COR-L47 (cell line): ENCODE data around the gene THY1.
A peak's percentile ranks its signal among the peaks of the same experiment; 100 is the strongest.

Source experiments
- DNase-seq: peaks from one replicate; lab custom pipeline; 2025; lab: John Stamatoyannopoulos, UW

THY1 gene

GRCh38 chr11:119370486-119371046, 52.4 kb downstream of the THY1 start:
- DNase-seq, result no peak

- DNase-seq, result no peak
Observed at GRCh38 chr11:119369132-119369925, 53.6 kb downstream of the THY1 start.

DNA sequence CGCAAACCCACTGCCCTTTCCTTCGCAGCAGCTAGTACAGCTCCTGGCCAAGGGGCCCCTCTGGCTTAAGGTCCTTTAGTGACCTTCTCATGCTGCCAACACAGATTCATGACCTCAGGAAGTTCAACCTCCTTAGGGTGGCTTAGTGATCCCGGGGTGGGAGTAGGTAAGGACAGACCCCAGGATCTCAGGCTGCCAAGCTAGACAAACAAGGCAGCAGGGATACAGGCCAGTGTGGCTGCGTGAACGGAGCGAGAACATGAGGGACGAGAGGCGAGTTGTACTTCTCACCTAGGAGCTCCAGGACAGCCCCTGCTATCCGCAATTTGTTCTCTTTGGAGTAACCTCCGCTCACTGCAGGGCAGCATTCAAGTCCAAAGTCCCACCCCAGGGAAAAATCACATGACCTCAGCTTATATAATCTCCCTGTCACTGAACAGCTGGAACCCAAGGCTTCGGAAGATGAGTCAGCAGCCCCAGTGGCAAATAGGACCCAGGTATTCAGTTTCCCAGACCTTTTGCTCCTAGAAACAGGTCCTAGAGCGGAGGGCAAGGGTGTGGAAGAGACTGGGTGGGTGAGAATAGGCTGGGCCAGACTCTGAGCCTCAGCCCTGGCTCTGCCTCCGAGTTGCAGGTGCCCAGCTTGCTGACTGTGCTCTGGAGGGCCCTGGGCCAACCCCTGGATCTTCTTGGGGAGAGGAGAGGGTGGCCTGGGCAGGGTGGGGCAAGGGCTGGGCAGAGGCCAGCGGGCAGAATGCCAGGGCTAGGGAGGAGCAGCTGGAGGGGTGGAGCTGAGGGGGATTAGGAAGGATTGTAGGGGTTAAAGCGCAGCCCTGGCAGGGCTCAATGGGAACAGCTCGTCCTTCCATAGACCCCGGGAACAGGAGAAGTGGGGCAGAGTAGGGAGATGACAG, 54.6 kb downstream of the THY1 start:
- peak; percentile 6 for DNase-seq

GRCh38 chr11:119367661-119368120, 55.3 kb downstream of the THY1 start:
- no peak for DNase-seq
